Measurements from ENCODE around the gene PHYH.
"Not testable (repeated sequence)": the region's sequence is repeated elsewhere in the genome, so short reads cannot be mapped to it uniquely, and the experiment has no call there.

Gene PHYH

GRCh38 chr10:13253726-13254125 lies 46.1 kb downstream of the PHYH start:
- Histone ChIP-seq H3K4me1 (ENCODE audit: low read length) (no peaks in the 10 kb centered on the region), H3K79me2 (ENCODE audit: low read length) (no peaks in the 10 kb centered on the region), H4K20me1 (ENCODE audit: insufficient read depth, low read length) (no peaks in the 10 kb centered on the region), H3K9ac (ENCODE audit: low read length) (no peak overlapping the region), H2AFZ (ENCODE audit: low read depth, low read length) (no peak overlapping the region), H3K9me3 (ENCODE audit: insufficient read depth, low read length) (no peaks in the 10 kb centered on the region), H3K4me2 (ENCODE audit: low read length) (no peak overlapping the region), H3K36me3 (replicated peaks; ENCODE audit: low read depth, low read length) (no peaks in the 10 kb centered on the region), H3K27ac (ENCODE audit: low read length) (no peak overlapping the region), H3K4me3 (ENCODE audit: low read length) (no peak overlapping the region), H3K27me3 (ENCODE audit: low read depth, low read length) (0 out of 2 replicates have a peak, but pooled peaks cover 3% of the 10 kb centered on the region)
- no peak for TF ChIP-seq EZH2phosphoT487 (IDR thresholded peaks at IDR 0.05; ENCODE audit: low read depth)
- TF ChIP-seq, protein P1, sequence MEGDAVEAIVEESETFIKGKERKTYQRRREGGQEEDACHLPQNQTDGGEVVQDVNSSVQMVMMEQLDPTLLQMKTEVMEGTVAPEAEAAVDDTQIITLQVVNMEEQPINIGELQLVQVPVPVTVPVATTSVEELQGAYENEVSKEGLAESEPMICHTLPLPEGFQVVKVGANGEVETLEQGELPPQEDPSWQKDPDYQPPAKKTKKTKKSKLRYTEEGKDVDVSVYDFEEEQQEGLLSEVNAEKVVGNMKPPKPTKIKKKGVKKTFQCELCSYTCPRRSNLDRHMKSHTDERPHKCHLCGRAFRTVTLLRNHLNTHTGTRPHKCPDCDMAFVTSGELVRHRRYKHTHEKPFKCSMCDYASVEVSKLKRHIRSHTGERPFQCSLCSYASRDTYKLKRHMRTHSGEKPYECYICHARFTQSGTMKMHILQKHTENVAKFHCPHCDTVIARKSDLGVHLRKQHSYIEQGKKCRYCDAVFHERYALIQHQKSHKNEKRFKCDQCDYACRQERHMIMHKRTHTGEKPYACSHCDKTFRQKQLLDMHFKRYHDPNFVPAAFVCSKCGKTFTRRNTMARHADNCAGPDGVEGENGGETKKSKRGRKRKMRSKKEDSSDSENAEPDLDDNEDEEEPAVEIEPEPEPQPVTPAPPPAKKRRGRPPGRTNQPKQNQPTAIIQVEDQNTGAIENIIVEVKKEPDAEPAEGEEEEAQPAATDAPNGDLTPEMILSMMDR (IDR thresholded peaks at IDR 0.05; ENCODE audit: low read depth, low read length): no peak

DNA sequence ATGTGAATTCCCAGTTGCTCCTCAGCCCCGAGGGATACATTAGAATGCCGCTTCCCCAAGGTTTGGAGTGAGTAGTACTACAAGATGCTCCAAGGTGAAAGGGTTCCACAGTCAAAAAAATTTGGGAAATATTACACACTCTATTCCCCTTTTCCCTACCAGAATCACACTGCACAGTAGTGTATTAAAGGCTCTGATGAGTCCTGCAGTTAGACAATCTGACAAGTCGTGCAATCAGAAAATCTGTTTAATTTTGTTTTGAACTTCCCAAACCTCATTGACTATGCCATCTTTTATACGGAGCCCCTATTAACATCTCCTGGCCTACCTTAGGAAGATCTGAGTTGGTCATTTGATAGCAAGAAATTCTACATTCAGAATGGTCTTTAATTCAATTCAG lies 52.1 kb downstream of the PHYH start:
- Histone ChIP-seq H4K20me1 (ENCODE audit: insufficient read depth, low read length) (no peaks in the 10 kb centered on the region), H3K4me1 (ENCODE audit: low read length) (no peaks in the 10 kb centered on the region), H3K27ac (ENCODE audit: low read length) (no peak overlapping the region), H3K36me3 (replicated peaks; ENCODE audit: low read depth, low read length) (no peaks in the 10 kb centered on the region), H3K4me3 (ENCODE audit: low read length) (no peak overlapping the region), H3K9ac (ENCODE audit: low read length) (no peak overlapping the region), H3K27me3 (ENCODE audit: low read depth, low read length) (no peaks in the 10 kb centered on the region), H3K9me3 (ENCODE audit: insufficient read depth, low read length) (no peaks in the 10 kb centered on the region), H3K79me2 (ENCODE audit: low read length) (no peaks in the 10 kb centered on the region), H3K4me2 (ENCODE audit: low read length) (no peak overlapping the region), H2AFZ (ENCODE audit: low read depth, low read length) (no peak overlapping the region)
- TF ChIP-seq EZH2phosphoT487 (IDR thresholded peaks at IDR 0.05; ENCODE audit: low read depth): no peak
- TF ChIP-seq, protein P1 (IDR thresholded peaks at IDR 0.05; ENCODE audit: low read depth, low read length): no peak

DNA sequence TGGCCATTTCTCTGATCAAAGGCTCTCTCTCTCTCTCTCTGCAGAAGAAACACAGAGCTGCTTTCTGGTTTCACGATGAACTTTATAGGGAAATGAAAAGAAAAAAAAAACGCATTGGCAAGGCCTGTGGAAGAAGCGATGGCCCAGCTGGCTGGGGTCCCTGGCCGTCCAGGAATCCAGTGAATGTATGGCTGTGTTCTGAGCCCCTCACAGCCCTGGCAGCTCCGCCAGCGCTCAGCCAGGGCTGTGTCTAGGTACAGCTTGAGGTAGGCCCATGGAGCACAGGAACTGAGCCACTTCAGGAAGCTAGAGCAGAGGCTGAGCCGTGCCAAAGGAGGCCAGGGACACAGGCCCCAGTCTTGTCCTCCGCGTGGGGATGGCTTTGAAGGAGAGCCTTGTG lies 52.6 kb downstream of the PHYH start:
- H3K4me2 ChIP-seq (ENCODE audit: low read length): no peak overlapping the region
- H3K4me3 ChIP-seq (ENCODE audit: low read length): no peak overlapping the region
- no peak overlapping the region for H2AFZ ChIP-seq (ENCODE audit: low read depth, low read length)
- no peaks in the 10 kb centered on the region for H3K27me3 ChIP-seq (ENCODE audit: low read depth, low read length)
- TF ChIP-seq EZH2phosphoT487 (IDR thresholded peaks at IDR 0.05; ENCODE audit: low read depth): no peak
- TF ChIP-seq, protein P1 (IDR thresholded peaks at IDR 0.05; ENCODE audit: low read depth, low read length): no peak
- H3K79me2 ChIP-seq (ENCODE audit: low read length): no peaks in the 10 kb centered on the region
- no peaks in the 10 kb centered on the region for H3K36me3 ChIP-seq (replicated peaks; ENCODE audit: low read depth, low read length)
- H4K20me1 ChIP-seq (ENCODE audit: insufficient read depth, low read length): no peaks in the 10 kb centered on the region
- H3K9me3 ChIP-seq (ENCODE audit: insufficient read depth, low read length): no peaks in the 10 kb centered on the region
- no peak overlapping the region for H3K27ac ChIP-seq (ENCODE audit: low read length)
- H3K9ac ChIP-seq (ENCODE audit: low read length): no peak overlapping the region
- H3K4me1 ChIP-seq (ENCODE audit: low read length): no peaks in the 10 kb centered on the region

GRCh38 chr10:13242260-13242659 lies 57.6 kb downstream of the PHYH start:
- H3K27me3 ChIP-seq (ENCODE audit: low read depth, low read length); H3K4me2 ChIP-seq (ENCODE audit: low read length); H3K9ac ChIP-seq (ENCODE audit: low read length); H3K36me3 ChIP-seq (replicated peaks; ENCODE audit: low read depth, low read length); H3K79me2 ChIP-seq (ENCODE audit: low read length); H3K9me3 ChIP-seq (ENCODE audit: insufficient read depth, low read length); H3K27ac ChIP-seq (ENCODE audit: low read length); H4K20me1 ChIP-seq (ENCODE audit: insufficient read depth, low read length); H2AFZ ChIP-seq (ENCODE audit: low read depth, low read length); H3K4me3 ChIP-seq (ENCODE audit: low read length); H3K4me1 ChIP-seq (ENCODE audit: low read length): not testable (repeated sequence)

GRCh38 chr10:13241613-13242012 lies 58.3 kb downstream of the PHYH start:
- H3K4me2 ChIP-seq (ENCODE audit: low read length): no peak overlapping the region
- no peaks in the 10 kb centered on the region for H4K20me1 ChIP-seq (ENCODE audit: insufficient read depth, low read length)
- H3K4me3 ChIP-seq (ENCODE audit: low read length): no peak overlapping the region
- no peak overlapping the region for H2AFZ ChIP-seq (ENCODE audit: low read depth, low read length)
- no peak overlapping the region for H3K27ac ChIP-seq (ENCODE audit: low read length)
- no peaks in the 10 kb centered on the region for H3K79me2 ChIP-seq (ENCODE audit: low read length)
- H3K4me1 ChIP-seq (ENCODE audit: low read length): no peaks in the 10 kb centered on the region
- no peaks in the 10 kb centered on the region for H3K9me3 ChIP-seq (ENCODE audit: insufficient read depth, low read length)
- TF ChIP-seq EZH2phosphoT487 (IDR thresholded peaks at IDR 0.05; ENCODE audit: low read depth): no peak
- TF ChIP-seq, protein P1 (IDR thresholded peaks at IDR 0.05; ENCODE audit: low read depth, low read length): no peak
- no peaks in the 10 kb centered on the region for H3K36me3 ChIP-seq (replicated peaks; ENCODE audit: low read depth, low read length)
- H3K9ac ChIP-seq (ENCODE audit: low read length): no peak overlapping the region
- no peaks in the 10 kb centered on the region for H3K27me3 ChIP-seq (ENCODE audit: low read depth, low read length)
